Thyroid gland (tissue), 4 donors: Measurements from ENCODE around the gene ATG9B. TPM values are rescaled to one million over a fixed set of nuclear protein-coding genes. Genes with fewer than 3 reads are reported as not detected.

ENCODE experiments used
- DNase-seq, 2 donors: peaks; one replicate each; pipeline ENCODE4 v3.0.0-alpha.2; 2019
- H3K27ac ChIP-seq, 3 donors: fragments of 200-600 bp; sonication (generic); 1 replicate in 2 of 3; 2 replicates in 1 of 3; pipeline ENCODE4 v1.5.1; 2016 to 2019; ENCODE audit warnings: mild to moderate bottlenecking in 1 of 3, moderate library complexity in 1 of 3
- H3K27me3 ChIP-seq: fragments of 200-600 bp; sonication (generic); one replicate; pipeline ENCODE4 v1.5.1; 2019
- H3K36me3 ChIP-seq, 2 donors: fragments of 200-600 bp; sonication (generic); one replicate each; pipeline ENCODE4 v1.5.1; 2016 to 2019
- H3K4me1 ChIP-seq, 2 donors: fragments of 200-600 bp; sonication (generic); one replicate each; pipeline ENCODE4 v1.5.1; 2017 to 2019
- H3K4me3 ChIP-seq, 3 donors: fragments of 200-600 bp; sonication (generic); replicated peaks in 1 of 3; 1 replicate in 2 of 3; 2 replicates in 1 of 3; pipeline ENCODE4 v1.5.1; 2016; ENCODE audit warnings: mild to moderate bottlenecking in 1 of 3
- H3K9me3 ChIP-seq: fragments of 200-600 bp; sonication (generic); one replicate; pipeline ENCODE4 v1.5.1; 2017
- CTCF ChIP-seq, 6 experiments: fragments of 200-600 bp in 3 of 6; fragments of 450-650 bp in 3 of 6; sonication (generic) in 3 of 6; IDR thresholded peaks; one replicate each; pipeline ENCODE4 v1.5.1; 2016 to 2019; ENCODE audit warnings: antibody characterized with exemption in 6 of 6, mild to moderate bottlenecking in 2 of 6, inconsistent platforms in 1 of 6, moderate library complexity in 1 of 6
- POLR2A ChIP-seq, 2 donors: fragments of 450-650 bp; IDR thresholded peaks; one replicate each; pipeline ENCODE4 v1.6.1; 2017; ENCODE audit warnings: antibody characterized with exemption in 2 of 2, mild to moderate bottlenecking in 2 of 2, moderate library complexity in 1 of 2
- WGBS, 2 donors: methylation state at CpG; one replicate each; pipeline ENCODE4 v1.1.5; 2017; 5-methylcytosine and 5-hydroxymethylcytosine counted together
- intact Hi-C: fragments of 100-400 bp; cut with DNase I; formaldehyde crosslinking; loops from one replicate; pipeline ENCODE4 v1.15.1; 2023
- total RNA-seq, 4 donors: library from RNA; depleted of rRNA; stranded (reverse); fragments of >200 nt; gene quantifications; one replicate each; pipeline ENCODE4 v1.2.3, GENCODE V29; 2016

The ATG9B gene
- total RNA-seq, 4 donors from 2014 or later, result 0.27 TPM; not detected in 3

DNA sequence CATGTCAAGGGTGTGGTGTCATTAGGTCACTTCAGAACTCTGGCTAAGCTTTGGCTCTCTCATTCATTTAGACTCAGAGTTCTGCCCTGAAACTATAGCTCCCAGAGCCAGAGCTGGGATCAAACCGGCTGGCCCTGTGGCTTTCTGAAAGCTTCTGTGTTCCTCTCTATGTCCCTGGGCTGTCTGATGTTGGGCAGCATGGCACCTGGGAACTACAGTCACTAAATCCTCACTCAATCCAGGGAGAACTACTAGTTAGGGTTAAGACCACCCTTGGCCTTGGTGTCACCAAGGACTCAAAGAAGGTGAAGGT, 13.2 kb downstream of the ATG9B start:
- DNase-seq, result no peak
- intact Hi-C loops, result no loop called here
- no peak overlapping the region for H3K4me3 ChIP-seq
- WGBS, 2 donors, result 70% methylated on average over 1 of the region's 1 CpG; no CpG with 5 or more reads in 1 of the 2 donors
- TF ChIP-seq POLR2A (IDR thresholded peaks at IDR 0.05) (no peak), CTCF (IDR thresholded peaks at IDR 0.05) (no peak)
- H3K4me1 ChIP-seq, result peaks cover 7 to 33% of the 10 kb centered on the region in 2 donors
- H3K9me3 ChIP-seq, result no peaks in the 10 kb centered on the region
- no peak overlapping the region for H3K27ac ChIP-seq
- H3K36me3 ChIP-seq, result no peaks in the 10 kb centered on the region
- peaks cover 4% of the 10 kb centered on the region for H3K27me3 ChIP-seq

GRCh38 chr7:151010307-151011096, 13.8 kb downstream of the ATG9B start:
- Histone ChIP-seq H3K4me3 (no peak overlapping the region), H3K27ac (no peak overlapping the region), H3K27me3 (peaks cover 4% of the 10 kb centered on the region), H3K36me3 (no peaks in the 10 kb centered on the region), H3K9me3 (no peaks in the 10 kb centered on the region), H3K4me1 (peaks cover 7 to 33% of the 10 kb centered on the region in 2 donors)
- intact Hi-C loops, result no loop called here
- DNase-seq, result peak in 1 of 2 donors; percentile 27
- TF ChIP-seq POLR2A (IDR thresholded peaks at IDR 0.05), result no peak
- TF ChIP-seq CTCF (IDR thresholded peaks at IDR 0.05), result no peak
- WGBS, 2 donors, result 14 to 35% methylated on average over 5 to 15 of the region's 18 CpGs

GRCh38 chr7:151010037-151010306, 14.3 kb downstream of the ATG9B start:
- WGBS, 2 donors, result 4% methylated on average over 4 of the region's 7 CpGs; no CpG with 5 or more reads in 1 of the 2 donors
- DNase-seq, result no peak
- intact Hi-C loops, result no loop called here
- Histone ChIP-seq H3K27ac (no peak overlapping the region), H3K4me3 (no peak overlapping the region), H3K9me3 (no peaks in the 10 kb centered on the region), H3K4me1 (peaks cover 7 to 33% of the 10 kb centered on the region in 2 donors), H3K27me3 (peaks cover 4% of the 10 kb centered on the region), H3K36me3 (no peaks in the 10 kb centered on the region)
- TF ChIP-seq CTCF (IDR thresholded peaks at IDR 0.05), result no peak
- no peak for TF ChIP-seq POLR2A (IDR thresholded peaks at IDR 0.05)

GRCh38 chr7:151009327-151010036, 14.8 kb downstream of the ATG9B start:
- 47 to 63% methylated on average over 2 to 6 of the region's 22 CpGs for WGBS, 2 donors
- no peak for DNase-seq

More at GRCh38 chr7:151009327-151010036, 14.8 kb downstream of the ATG9B start:
- Histone ChIP-seq H3K9me3 (no peaks in the 10 kb centered on the region), H3K4me1 (peaks cover 7 to 33% of the 10 kb centered on the region in 2 donors), H3K4me3 (no peak overlapping the region), H3K27me3 (peaks cover 4% of the 10 kb centered on the region), H3K36me3 (no peaks in the 10 kb centered on the region), H3K27ac (no peak overlapping the region)
- intact Hi-C loops, result no loop called here
- TF ChIP-seq CTCF (IDR thresholded peaks at IDR 0.05) (no peak), POLR2A (IDR thresholded peaks at IDR 0.05) (no peak)
